Kidney epithelial cell (primary cell): ENCODE measurements around the gene HTATSF1. TPM values are rescaled to one million over a fixed set of nuclear protein-coding genes. Genes with fewer than 3 reads are reported as not detected.

Experiments used
- DNase-seq: peaks from one replicate; pipeline ENCODE4 v3.0.0-alpha.2; 2010; ENCODE audit warnings: low read depth
- H3K27me3 ChIP-seq: 2 replicates; pipeline ENCODE4 v1.6.0; 2011; ENCODE audit warnings: low read length; ENCODE audit not compliant: control insufficient read depth, insufficient read depth
- H3K36me3 ChIP-seq: 2 replicates; pipeline ENCODE4 v1.5.1; 2011; ENCODE audit warnings: low read length; ENCODE audit not compliant: control insufficient read depth, insufficient read depth
- H3K4me3 ChIP-seq: 2 replicates; pipeline ENCODE4 v1.5.1; 2011; ENCODE audit warnings: low read depth, mild to moderate bottlenecking, control low read depth, low read length
- CTCF ChIP-seq: IDR thresholded peaks from 2 replicates; pipeline ENCODE4 v1.5.1; 2011; ENCODE audit warnings: mild to moderate bottlenecking, moderate library complexity, low read length, control low read depth, inconsistent platforms; ENCODE audit not compliant: insufficient read depth, poor library complexity, severe bottlenecking
- total RNA-seq: library from RNA; depleted of rRNA; stranded (reverse); fragments of >200 nt; gene quantifications from 2 replicates; pipeline ENCODE4 v1.2.3, GENCODE V29; 2015

HTATSF1 gene
- total RNA-seq, 1 donor from 2014 or later: 52.5 TPM

DNA sequence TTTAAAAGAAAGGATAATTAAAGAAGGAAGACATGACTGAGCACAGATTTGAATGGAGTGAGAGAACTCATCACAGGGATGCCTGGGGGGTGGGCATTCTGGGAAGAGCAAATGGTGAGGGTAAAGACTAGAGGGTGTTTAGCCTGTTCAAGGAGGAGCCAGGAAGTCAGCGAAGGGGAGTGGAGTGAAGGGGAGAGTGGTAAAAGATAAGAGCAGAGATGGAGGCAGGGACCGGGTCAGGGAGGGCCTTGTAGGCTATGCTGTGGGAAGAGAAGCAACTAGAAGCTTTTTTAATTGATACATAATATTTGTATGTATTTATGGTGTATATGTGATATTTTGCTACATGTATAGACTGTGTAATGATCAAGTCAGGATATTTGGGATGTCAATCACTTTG, 32.4 kb downstream of the HTATSF1 start:
- H3K36me3 ChIP-seq: no peaks in the 10 kb centered on the region
- DNase-seq: no peak

DNA sequence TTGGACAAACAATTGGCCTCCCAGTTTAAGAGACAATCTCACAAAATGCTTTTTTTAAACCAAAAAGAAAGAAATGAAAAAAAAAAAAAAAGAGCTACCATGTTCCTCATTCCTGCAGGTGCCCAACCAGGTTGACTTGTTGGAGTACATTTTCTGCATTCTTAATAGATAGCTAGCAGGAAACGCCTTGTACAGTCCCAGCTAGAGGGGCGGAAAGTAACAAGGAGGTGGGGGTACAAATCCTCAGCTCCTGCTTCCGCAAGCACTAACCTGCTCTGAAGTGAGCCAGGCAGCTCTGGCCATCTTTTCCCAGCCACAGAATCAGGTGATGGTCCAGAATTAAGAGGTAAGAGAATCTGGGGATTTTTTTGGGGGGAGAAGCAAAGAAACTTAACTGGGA, 34.6 kb downstream of the HTATSF1 start, which contains the start of gene VGLL1:
TSS of gene VGLL1 (plus strand) at position 265 of the 400 bp plus-strand sequence. CDS start 3,806 bp downstream, outside the sequence.
- no peak for TF ChIP-seq CTCF
- Histone ChIP-seq H3K27me3 (no peaks in the 10 kb centered on the region), H3K4me3 (no peak within 1 kb of the TSS), H3K36me3 (no peaks in the 10 kb centered on the region)
- DNase-seq: no peak

More for the DNA sequence above, 32.4 kb downstream of the HTATSF1 start:
- H3K27me3 ChIP-seq: no peaks in the 10 kb centered on the region
- no peak overlapping the region for H3K4me3 ChIP-seq
- no peak for TF ChIP-seq CTCF

GRCh38 chrX:136534131-136534530, 36.7 kb downstream of the HTATSF1 start:
- no peak for TF ChIP-seq CTCF
- H3K4me3 ChIP-seq: no peak overlapping the region
- H3K27me3 ChIP-seq: no peaks in the 10 kb centered on the region
- no peaks in the 10 kb centered on the region for H3K36me3 ChIP-seq
- no peak for DNase-seq

- H3K36me3 ChIP-seq: no peaks in the 10 kb centered on the region
- H3K4me3 ChIP-seq: no peak overlapping the region
- no peaks in the 10 kb centered on the region for H3K27me3 ChIP-seq
- TF ChIP-seq CTCF: no peak
- DNase-seq: no peak
Measured at GRCh38 chrX:136538811-136539210, 41.4 kb downstream of the HTATSF1 start.

GRCh38 chrX:136540226-136540625, 42.8 kb downstream of the HTATSF1 start:
- TF ChIP-seq CTCF: no peak
- no peak overlapping the region for H3K4me3 ChIP-seq
- H3K27me3 ChIP-seq: no peaks in the 10 kb centered on the region
- no peaks in the 10 kb centered on the region for H3K36me3 ChIP-seq
- no peak for DNase-seq

DNA sequence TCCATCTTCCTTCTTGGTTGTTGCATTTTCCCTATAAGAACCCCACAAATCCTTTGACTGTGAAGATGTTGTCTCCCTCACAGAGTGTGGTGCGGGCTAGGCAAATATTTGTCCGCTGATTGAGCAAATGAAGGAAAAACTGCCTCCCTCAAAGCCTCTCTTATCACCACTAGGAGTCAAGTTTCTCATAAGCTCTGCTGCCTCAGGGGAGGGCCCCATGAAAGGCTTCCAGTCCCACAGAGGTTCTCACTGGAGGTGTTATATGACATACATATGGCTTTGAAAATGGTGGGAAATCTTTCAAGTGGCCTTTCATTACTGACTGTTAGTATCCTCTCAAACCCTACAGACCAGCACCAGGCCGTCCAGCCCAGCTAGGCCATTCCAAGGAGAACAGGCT, 43.9 kb downstream of the HTATSF1 start:
- H3K27me3 ChIP-seq: no peaks in the 10 kb centered on the region
- no peak for DNase-seq

More for the DNA sequence above, 43.9 kb downstream of the HTATSF1 start:
- no peak overlapping the region for H3K4me3 ChIP-seq
- H3K36me3 ChIP-seq: no peaks in the 10 kb centered on the region
- TF ChIP-seq CTCF: no peak
